Pancreas (tissue), 10 donors: ENCODE measurements around the gene TNFSF13. TPM values are rescaled to one million over a fixed set of nuclear protein-coding genes. Genes with fewer than 3 reads are reported as not detected.

Experiments used
- ATAC-seq, 4 donors: fragments of 200-7000 bp; cut with Tn5 transposase; one replicate each; pipeline versions ENCODE4 v1.8.0 to v1.9.1; 2020; ENCODE audit warnings: mild to moderate bottlenecking in 4 of 4, moderate library complexity in 4 of 4
- DNase-seq, 6 donors: peaks; one replicate each; pipeline ENCODE4 v3.0.0-alpha.2; 2020
- FAIRE-seq: peaks from 2 replicates; lab custom pipeline; 2012; peaks lifted over from hg19 to GRCh38; lab: Jason Lieb, UNC
- H3K27ac ChIP-seq, 4 donors: fragments of 200-600 bp; sonication (generic); 1 replicate in 3 of 4; 2 replicates in 1 of 4; pipeline versions ENCODE4 v1.5.0 to v1.8.0; 2020
- H3K27me3 ChIP-seq, 4 donors: fragments of 200-600 bp; one replicate each; pipeline ENCODE4 v1.8.0; 2021
- H3K36me3 ChIP-seq, 3 donors: fragments of 200-600 bp; sonication (generic) in 1 of 3; one replicate each; pipeline versions ENCODE4 v1.5.0 to v1.8.0; 2020 to 2021
- H3K4me1 ChIP-seq, 3 donors: fragments of 200-600 bp; one replicate each; pipeline ENCODE4 v1.8.0; 2021
- H3K4me3 ChIP-seq, 4 donors: fragments of 200-600 bp; sonication (generic) in 2 of 4; one replicate each; pipeline versions ENCODE4 v1.5.0 to v1.8.0; 2020 to 2021
- H3K9me3 ChIP-seq, 4 donors: fragments of 200-600 bp; one replicate each; pipeline ENCODE4 v1.8.0; 2021
- CTCF ChIP-seq, 4 donors: fragments of 200-600 bp; sonication (generic) in 3 of 4; IDR thresholded peaks; one replicate each; pipeline versions ENCODE4 v1.5.0 to v1.8.0; 2021; ENCODE audit warnings: antibody characterized with exemption in 4 of 4
- WGBS, 2 donors: extraction: QIAGEN DNeasy Blood & Tissue Kit; methylation state at CpG; one replicate each; pipeline ENCODE4 v1.1.7; 2013; 5-methylcytosine and 5-hydroxymethylcytosine counted together
- intact Hi-C, 3 donors: fragments of 100-400 bp; cut with DNase I; formaldehyde crosslinking; loops; one replicate each; pipeline versions ENCODE4 v1.11.1 to v1.14.2; 2022
- polyA plus RNA-seq, 2 donors: library from polyadenylated mRNA; stranded (reverse); fragments of 200-250 nt; gene quantifications; one replicate each; pipeline ENCODE4 v1.2.3, GENCODE V29; 2013
- total RNA-seq, 6 donors: library from RNA; stranded (reverse); fragmentation: NEBNext Ultra II Directional in 4 of 6; extraction: Animal tissue kit (Norgen Biotek cat#: 25700) in 4 of 6; gene quantifications; one replicate each; pipeline versions ENCODE4 v1.2.1 to v1.2.4, GENCODE V29; 2021 to 2023
- donor health status: healthy with polysubstance abuse.
- donor health status: DM: no; HTN: no; CAD: no; lungs with moderate emphysema.
- donor health status: DM: no; HTN: no; CAD: no.
- donor health status: control.
- donor health status: control.
- donor health status: Bipolar disorder and iron deficiency.
- donor health status: DM: yes; HTN: yes; CAD: no.
- donor health status: DM: no; HTN: no; CAD: no.
- donor health status: DM: no; HTN: no; CAD: no.
- donor health status: DM: yes; HTN: yes; CAD: no.

Gene TNFSF13
- total and polyA plus RNA-seq, 8 donors = 10.5 to 31.2 (median 15.9) TPM

DNA sequence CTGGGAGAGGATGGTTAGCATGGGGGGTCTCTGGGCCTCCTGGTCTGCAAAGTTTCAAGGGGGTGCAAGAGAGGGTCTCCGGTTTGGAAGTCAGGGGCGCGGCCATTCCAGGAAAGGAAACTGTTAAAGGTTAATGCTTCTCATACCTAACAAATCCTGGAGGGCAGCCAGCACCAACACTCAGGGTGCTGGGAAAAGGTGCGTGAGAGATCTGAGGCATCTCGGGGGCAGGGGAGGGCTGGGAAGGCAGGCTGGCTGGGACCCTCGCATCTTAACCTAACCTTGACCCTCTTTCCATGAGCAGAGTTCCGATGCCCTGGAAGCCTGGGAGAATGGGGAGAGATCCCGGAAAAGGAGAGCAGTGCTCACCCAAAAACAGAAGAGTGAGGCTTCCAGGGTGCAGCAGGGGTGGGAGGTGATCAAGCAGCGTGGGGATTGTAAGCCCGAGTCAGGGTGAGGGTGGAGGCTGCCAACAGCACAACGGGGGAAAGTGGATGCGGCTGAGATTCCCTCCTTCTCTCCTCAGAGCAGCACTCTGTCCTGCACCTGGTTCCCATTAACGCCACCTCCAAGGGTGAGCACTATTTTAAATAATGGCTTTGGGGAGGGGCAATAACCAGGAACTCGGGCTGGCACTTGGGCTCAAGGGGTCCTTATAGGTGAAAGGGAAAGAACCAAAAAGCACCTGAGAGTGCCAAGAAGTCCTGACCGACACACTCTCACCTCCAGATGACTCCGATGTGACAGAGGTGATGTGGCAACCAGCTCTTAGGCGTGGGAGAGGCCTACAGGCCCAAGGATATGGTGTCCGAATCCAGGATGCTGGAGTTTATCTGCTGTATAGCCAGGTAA is 996 bp downstream of the TNFSF13 start:
- H3K27me3 ChIP-seq = no peaks in the 10 kb centered on the region
- H3K4me3 ChIP-seq = peak overlapping the region; percentile 10 to 97 (median 53)
- ATAC-seq = no peak
- H3K36me3 ChIP-seq = no peaks in the 10 kb centered on the region
- DNase-seq = peak in 5 of 6 donors; percentile 52 to 75 (median 62)
- no peak for TF ChIP-seq CTCF (IDR thresholded peaks at IDR 0.05)
- intact Hi-C loops = loop anchor here in 2 of 3 donors (5.0 to 10.0 kb wide), 2 partner anchors 47 to 205 kb away; partner anchors contain the start of genes KCTD11 (in 1 of the 2) and TMEM95 (in 1 of the 2)
- no peaks in the 10 kb centered on the region for H3K9me3 ChIP-seq
- no peak for FAIRE-seq
- peaks cover 25 to 43% (median 30%) of the 10 kb centered on the region in 3 donors for H3K4me1 ChIP-seq
- 17 to 21% methylated on average over 18 of the region's 18 CpGs for WGBS, 2 donors
- H3K27ac ChIP-seq = peak overlapping the region; percentile 80 to 94 (median 90)

- Histone ChIP-seq H3K27ac (peak overlapping the region; percentile 22 to 94 (median 86)), H3K36me3 (peaks cover 0 to 3% (median 2%) of the 10 kb centered on the region in 3 donors), H3K27me3 (no peaks in the 10 kb centered on the region), H3K4me1 (peaks cover 25 to 43% (median 30%) of the 10 kb centered on the region in 3 donors), H3K9me3 (no peaks in the 10 kb centered on the region), H3K4me3 (peak overlapping the region in 2 of 4 donors; percentile 80 to 97)
- intact Hi-C loops = loop anchor here in 1 of 3 donors (5.0 kb wide), 1 partner anchor 48 kb away; no protein-coding TSS in a partner anchor
- DNase-seq (peak in 5 of 6 donors; percentile 73 to 86 (median 81)), ATAC-seq (peak; percentile 54 to 66 (median 58)), FAIRE-seq (no peak)
- TF ChIP-seq CTCF (IDR thresholded peaks at IDR 0.05) = peak; percentile 45 to 66 (median 52)
- WGBS, 2 donors = 16 to 19% methylated on average over 22 of the region's 22 CpGs
These were observed 1.9 kb downstream of the TNFSF13 start for GRCh38 chr17:7560172-7561027.

- WGBS, 2 donors = 0 to 1% methylated on average over 32 of the region's 32 CpGs
- Histone ChIP-seq H3K27ac (peak overlapping the region; percentile 79 to 94 (median 88)), H3K27me3 (no peaks in the 10 kb centered on the region), H3K9me3 (no peaks in the 10 kb centered on the region), H3K4me3 (peak overlapping the region; percentile 80 to 97 (median 92)), H3K36me3 (peaks cover 0 to 6% (median 4%) of the 10 kb centered on the region in 3 donors), H3K4me1 (peaks cover 25 to 43% (median 30%) of the 10 kb centered on the region in 3 donors)
- DNase-seq = peak; percentile 91 to 97 (median 95)
- TF ChIP-seq CTCF (IDR thresholded peaks at IDR 0.05) = peak; percentile 62 to 80 (median 64)
- intact Hi-C loops = loop anchor here in 1 of 3 donors (5.0 kb wide), 1 partner anchor 49 kb away; no protein-coding TSS in a partner anchor
- no peak for FAIRE-seq
- ATAC-seq = peak; percentile 78 to 85 (median 80)
These were observed 2.6 kb downstream of the TNFSF13 start for GRCh38 chr17:7561028-7561575.

DNA sequence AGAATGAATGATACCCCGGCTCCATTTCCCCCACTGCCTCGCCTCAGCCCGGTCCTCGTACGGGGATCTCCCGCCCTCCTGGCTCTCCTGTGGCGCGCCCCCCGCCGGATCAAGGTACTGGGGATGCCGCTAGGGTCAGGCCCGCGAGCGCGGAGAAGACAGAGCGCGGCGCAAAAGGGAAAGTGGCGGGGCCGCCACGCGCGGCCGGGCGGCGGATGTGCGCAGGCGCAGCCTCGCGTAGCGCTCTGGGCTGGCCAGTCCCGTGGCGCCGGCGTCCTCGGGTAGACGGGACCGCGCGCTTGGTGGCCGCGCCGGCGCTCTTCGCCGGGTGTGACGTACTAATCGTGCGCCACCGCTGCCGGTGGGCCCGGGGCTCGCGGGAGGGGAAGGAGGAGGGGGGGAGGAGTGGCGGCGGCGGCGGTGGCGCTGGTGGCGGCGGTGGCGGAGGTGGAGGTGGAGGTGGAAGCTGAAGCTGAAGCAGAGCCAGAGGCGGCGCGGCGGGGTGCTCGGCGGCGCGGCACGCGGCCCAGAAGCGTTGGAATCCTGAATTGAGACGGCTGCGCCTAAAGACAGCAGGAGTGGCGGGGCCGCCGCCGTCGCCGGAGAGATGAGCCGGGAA is 3.1 kb downstream of the TNFSF13 start, which contains the start of gene SENP3:
SENP3 (plus strand) TSS at position 331 of the 619 bp plus-strand sequence. CDS start 1,158 bp downstream, outside the sequence.
- Histone ChIP-seq H3K4me3 (peak within 1 kb of the TSS; percentile 80 to 97 (median 92)), H3K27ac (peak within 1 kb of the TSS; percentile 79 to 94 (median 88)), H3K27me3 (no peaks in the 10 kb centered on the region), H3K4me1 (peaks cover 25 to 43% (median 30%) of the 10 kb centered on the region in 3 donors), H3K9me3 (no peaks in the 10 kb centered on the region), H3K36me3 (peaks cover 0 to 6% (median 4%) of the 10 kb centered on the region in 3 donors)
- FAIRE-seq (no peak), ATAC-seq (peak; percentile 64 to 82 (median 79)), DNase-seq (peak; percentile 86 to 97 (median 91))
- TF ChIP-seq CTCF (IDR thresholded peaks at IDR 0.05) = no peak
- WGBS, 2 donors = 0 to 1% methylated on average over 41 to 82 of the region's 82 CpGs
- intact Hi-C loops = loop anchor here in 1 of 3 donors (5.0 kb wide), 1 partner anchor 49 kb away; no protein-coding TSS in a partner anchor
